ENCODE data around the gene NME1.

NME1 gene

DNA sequence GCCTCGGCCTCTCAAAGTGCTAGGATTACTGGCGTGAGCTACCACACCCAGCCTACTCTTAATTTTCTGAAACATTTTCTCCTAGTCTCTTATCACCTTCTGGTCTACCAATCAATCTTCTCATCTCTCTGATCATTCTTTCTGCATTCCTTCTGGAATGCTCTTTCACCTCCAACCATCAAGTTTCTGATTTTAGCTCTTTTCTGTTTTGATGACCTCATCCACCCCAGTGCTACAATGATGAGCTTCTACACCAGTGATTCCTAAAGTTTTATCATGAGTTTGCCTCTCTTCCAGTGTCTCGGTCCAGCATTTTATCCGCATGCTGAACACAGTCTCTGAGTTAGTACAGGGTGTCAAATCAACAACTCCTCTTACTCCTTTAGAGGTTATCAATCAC, 44.4 kb downstream of the NME1 start:
- DNase-seq: no peak

GRCh38 chr17:51200295-51200694, 46.9 kb downstream of the NME1 start:
- DNase-seq: no peak

GRCh38 chr17:51200846-51201245, 47.5 kb downstream of the NME1 start:
- DNase-seq: no peak

GRCh38 chr17:51203838-51204237, 50.5 kb downstream of the NME1 start:
- DNase-seq: no peak

Measured in activated CD4-positive, alpha-beta T cell treated with anti-CD3 and anti-CD28 coated beads for 4 hours (primary cell).